GM18520 (cell line): ENCODE data around the gene PPM1F.
"Not testable (repeated sequence)": the region's sequence is repeated elsewhere in the genome, so short reads cannot be mapped to it uniquely, and the experiment has no call there.

Experiments used
- ATAC-seq: cut with Tn5 transposase; IDR thresholded peaks from one replicate; pipeline ENCODE4 v1.9.1; 2021; ENCODE audit not compliant: unreplicated experiment

PPM1F gene

DNA sequence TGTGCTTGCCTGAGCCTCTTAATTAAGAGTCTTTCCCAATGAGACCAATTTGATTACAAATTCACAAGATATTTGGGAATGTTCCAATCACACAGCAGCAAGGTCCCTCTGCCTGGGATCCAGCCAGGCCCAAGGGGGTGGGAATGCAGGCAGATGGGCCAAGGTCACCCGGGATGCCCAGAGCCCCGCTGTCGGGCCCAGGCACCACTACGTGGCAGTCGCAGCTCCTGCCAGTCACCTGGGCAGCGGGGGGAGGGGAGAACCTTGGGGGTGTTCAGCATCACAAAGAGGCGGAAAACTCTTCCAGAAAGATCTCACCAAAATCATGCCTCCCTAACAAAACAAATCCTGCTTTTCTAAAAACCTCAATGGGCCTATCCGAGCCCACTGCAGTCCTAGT lies 30.9 kb downstream of the PPM1F start:
- no peak for ATAC-seq

GRCh38 chr22:21921184-21921721 lies 31.4 kb downstream of the PPM1F start:
- no peak for ATAC-seq

DNA sequence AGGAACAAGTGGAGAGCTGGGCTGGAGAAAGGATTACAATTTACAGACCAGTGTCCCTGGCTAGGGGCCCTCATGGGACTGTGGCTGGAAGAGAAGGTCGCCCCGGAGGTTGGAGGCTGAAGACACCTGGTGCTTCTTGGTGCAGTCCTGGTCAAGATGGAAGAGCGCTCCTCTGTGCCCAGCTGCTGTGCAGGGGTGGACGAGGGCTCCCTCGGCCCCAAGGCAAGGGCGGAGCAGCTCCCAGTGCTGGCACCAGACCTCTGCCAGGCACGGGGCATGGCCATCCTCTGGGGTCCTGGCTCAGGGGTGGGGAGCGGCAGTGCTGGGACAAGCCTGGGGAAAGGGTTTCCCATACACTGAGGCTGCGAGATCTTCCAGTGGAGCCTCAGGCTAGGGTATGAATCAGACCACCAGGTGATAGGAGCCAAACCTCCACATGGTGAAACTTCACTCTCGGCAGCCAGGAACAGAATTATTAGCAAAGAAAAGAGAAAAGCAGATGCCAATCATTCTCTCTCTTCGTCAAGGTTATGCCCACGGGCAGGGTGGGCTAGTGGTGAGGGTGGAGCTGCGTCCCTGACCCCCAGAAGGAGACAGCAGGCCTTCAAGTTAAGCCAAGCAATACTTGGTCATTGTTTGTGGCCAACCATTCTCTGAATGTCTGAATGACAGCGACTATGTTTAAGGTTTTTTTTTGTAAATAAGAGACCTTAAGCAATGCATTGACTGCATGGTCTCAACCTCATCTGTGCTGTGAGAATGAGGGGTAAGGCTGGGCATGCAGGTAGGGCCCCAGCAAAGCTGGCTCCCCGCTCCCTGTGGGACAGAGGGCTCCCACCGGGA lies 32.1 kb downstream of the PPM1F start:
- ATAC-seq = no peak

GRCh38 chr22:21919526-21920307 lies 32.9 kb downstream of the PPM1F start:
- no peak for ATAC-seq

GRCh38 chr22:21918466-21919185 lies 34.0 kb downstream of the PPM1F start:
- no peak for ATAC-seq

GRCh38 chr22:21917959-21918261 lies 34.7 kb downstream of the PPM1F start:
- ATAC-seq = no peak

DNA sequence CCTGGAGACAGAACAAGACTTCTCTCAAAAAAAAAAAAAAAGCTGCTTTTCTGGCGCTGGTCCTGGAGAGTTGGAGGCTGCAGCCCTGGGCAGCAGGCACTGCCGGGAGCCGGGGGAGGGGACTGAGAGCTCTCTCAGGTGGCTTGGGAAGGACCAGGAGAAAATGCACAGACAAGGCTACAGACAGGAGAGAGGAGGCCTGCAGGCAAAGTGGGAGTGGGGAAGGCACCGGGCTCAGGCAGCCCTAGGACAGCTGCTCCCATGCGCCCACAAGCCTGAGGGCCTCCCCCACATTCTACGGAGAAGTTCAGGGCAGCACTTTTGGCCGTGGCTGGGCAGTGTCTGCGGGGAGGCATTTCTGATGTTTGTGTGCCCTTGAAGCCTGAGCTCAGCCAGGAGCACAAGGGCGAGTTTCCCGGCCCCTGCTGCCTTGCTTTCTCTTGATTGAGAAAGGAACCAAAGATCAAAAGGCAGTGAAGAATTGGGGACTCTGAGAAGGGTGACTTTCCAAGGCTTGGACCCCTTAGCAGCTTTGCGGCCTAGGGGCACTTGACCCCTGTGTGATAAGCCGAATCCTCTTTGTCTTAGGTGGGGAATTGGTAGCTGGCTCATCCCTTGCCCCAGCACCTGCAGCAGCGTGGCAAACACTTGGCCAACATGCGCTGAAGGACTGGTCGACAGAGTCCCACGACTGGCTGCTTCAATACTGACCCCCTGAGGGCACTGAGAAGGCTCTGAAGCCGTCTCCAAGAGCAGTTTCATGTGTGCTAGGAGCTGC lies 35.3 kb downstream of the PPM1F start:
- ATAC-seq = no peak

DNA sequence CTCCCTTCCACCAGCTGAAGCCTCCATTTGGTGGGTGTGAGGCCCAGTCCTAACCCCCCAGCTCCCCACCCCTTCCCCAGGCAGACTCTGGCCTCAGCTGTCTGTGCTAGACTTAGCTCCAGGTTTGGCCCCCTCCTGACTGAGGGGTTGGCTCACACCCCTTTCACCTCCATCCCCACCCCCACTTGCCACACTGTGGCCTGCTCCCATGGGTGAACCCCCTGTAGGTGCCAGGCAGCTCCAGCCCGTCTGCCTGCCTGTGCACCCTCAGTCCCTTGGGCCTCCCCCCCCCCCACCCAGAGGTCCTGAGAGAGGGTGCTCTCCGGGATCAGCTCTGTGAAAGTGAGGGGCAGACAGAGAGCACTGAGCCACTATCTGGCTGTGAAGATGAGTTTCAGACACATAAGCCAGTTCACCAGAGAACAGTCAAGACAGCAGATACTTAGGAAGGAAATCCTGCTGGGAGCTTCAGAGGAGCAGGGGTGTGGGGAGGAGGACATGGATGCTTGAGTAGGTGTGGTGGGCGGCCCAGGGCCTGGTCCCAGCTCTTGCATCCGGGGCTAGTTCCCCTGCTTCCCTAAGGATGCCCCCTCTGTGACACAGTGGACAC lies 36.2 kb downstream of the PPM1F start:
- ATAC-seq = no peak

DNA sequence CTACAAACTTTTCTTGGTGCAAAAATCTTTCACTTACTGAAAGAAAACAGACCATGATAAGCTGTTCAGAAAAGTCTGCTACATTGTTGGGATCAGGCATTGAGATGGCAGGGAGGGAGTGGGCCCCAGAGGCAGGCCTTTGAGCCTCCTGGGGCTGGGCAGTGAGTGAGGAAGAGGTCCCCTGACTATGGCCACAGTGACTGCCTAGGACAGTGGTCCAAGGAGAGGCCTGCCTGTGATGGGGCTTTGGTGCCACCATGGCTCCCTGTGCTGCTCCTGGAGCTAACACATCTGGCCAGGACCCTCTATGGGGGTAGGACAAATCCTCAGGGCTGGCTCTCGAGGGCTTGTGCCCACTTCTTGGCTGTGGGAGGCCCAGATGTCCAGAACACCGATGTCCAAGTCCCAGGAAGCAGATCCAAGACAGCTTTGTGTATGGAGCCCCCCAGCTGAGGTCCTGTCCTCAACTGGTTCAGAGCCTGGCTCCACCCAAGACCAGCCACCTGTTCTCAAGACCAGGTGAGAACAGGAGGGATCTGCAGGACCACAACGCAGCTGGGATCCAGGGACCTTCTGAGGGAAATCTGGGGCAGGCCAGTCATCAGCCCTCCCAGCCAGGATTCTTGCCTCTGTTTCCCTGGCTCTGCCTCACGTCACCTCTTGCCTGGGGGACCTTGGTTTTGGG lies 36.9 kb downstream of the PPM1F start:
- no peak for ATAC-seq

GRCh38 chr22:21914033-21914642 lies 38.5 kb downstream of the PPM1F start:
- ATAC-seq = not testable (repeated sequence)

- not testable (repeated sequence) for ATAC-seq
Measured at GRCh38 chr22:21910367-21910766, 42.3 kb downstream of the PPM1F start.

- ATAC-seq = no peak
Measured at GRCh38 chr22:21909871-21910270, 42.8 kb downstream of the PPM1F start.

DNA sequence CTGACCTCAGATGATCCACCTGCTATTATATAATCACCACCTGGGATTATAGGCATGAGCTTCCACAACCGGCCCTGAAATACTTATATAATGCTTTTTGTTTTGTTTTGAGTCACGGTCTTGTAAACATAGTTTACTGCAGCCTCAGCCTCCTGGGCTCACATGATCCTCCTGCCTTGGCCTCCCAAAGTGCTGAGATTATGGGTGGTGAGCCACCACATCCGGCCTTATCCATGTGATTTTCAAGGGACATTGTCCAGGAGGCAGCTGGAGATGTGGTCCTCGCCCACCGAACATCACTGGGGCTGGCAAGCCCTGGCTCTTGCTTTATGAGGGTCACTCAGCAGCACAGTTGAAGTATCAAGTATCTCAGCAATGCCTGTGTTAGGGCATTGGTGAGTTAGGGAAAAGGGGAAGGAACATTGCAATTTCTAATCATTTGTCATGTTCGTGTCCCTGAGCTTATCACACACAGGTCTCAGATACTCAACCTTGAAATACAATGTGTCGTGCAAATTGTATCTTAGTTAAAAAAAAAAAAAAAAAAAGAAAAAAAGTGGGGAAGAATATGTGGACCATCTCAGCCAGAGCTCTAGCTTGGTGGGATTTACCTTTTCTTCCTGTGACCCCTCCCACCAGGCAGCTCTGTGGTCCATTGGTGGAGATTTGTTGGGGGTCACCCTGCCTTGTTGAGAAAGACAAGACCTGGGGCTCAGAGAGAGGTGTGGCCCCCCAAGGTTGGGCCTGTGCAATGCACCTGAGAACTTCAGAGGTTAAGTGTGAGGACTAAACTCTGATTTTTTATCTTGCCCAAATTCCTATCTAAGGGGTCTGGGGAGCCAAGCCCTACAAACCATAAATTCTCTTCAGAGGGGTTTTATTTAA lies 44.8 kb downstream of the PPM1F start:
- ATAC-seq = no peak

DNA sequence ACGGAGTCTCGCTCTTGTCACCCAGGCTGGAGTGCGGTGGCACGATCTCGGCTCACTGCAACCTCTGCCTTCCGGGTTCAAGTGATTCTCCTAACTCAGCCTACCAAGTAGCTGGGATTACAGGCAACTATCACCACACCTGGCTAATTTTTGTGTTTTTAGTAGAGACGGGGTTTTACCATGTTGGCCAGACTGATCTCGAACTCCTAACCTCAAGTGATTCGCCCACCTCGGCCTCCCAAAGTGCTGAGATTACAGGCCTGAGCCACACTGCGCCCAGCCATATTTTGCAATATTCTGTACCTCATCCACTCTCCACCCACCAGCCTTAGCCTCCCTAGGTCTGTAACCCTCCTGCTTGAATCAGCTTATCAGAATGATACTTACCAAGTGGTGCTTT lies 47.4 kb downstream of the PPM1F start:
- not testable (repeated sequence) for ATAC-seq

GRCh38 chr22:21904250-21904789 lies 48.3 kb downstream of the PPM1F start:
- no peak for ATAC-seq

GRCh38 chr22:21903283-21903682 lies 49.4 kb downstream of the PPM1F start:
- no peak for ATAC-seq

DNA sequence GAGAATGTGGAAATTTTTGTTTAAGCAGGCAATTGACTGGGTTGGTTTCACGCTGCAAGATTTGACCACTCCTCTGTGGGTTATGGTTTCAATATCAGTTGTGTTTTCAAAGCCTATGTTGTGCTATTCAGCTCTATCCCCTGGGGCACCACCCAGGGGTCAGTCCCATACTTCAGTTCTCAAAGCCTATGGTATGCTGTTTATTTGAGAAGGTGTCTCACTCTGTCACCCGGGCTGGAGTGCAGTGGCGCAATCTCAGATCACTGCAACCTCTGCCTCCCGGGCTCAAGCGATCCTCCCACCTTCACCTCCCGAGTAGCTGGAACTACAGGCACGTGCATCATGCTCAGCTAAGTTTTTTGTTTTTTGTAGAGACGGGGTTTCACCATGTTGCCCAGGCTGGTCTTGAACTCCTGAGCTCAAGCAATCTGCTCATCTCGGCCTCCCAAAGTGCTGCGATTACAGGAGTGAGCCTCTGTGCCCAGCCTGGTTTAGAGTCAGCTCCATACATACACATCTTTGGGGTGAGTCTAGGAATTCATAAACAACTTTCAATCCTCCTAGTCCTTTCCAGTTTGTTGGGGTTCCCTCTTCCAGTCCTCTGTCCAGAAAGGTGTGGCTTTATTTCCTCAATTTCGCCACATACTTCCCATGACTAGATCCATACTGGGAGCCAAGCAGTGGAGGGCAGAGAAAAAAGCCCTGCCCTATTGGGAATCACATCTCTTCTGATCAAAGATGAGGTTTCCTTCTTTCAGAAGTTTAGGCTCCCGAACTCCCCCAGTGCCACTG lies 50.2 kb downstream of the PPM1F start:
- no peak for ATAC-seq
